CD14-positive monocyte (primary cell): Measurements from ENCODE around the gene C13orf46. TPM values are rescaled to one million over a fixed set of nuclear protein-coding genes. Genes with fewer than 3 reads are reported as not detected.

ENCODE experiments used
- DNase-seq, 3 donors: peaks; one replicate each; pipeline ENCODE4 v3.0.0-alpha.2; 2011 to 2022
- H2AFZ ChIP-seq: 2 replicates; pipeline ENCODE4 v1.6.0; 2012; ENCODE audit warnings: mild to moderate bottlenecking, low read depth, low read length, inconsistent platforms; ENCODE audit not compliant: insufficient read depth, poor library complexity, severe bottlenecking
- H3K27ac ChIP-seq, 2 donors: 1 replicate in 1 of 2; 2 replicates in 1 of 2; pipeline ENCODE4 v1.5.1; 2012 to 2013; ENCODE audit warnings: low read length in 2 of 2, control low read depth in 1 of 2, inconsistent platforms in 1 of 2, low read depth in 1 of 2, mild to moderate bottlenecking in 1 of 2
- H3K27me3 ChIP-seq, 2 donors: one replicate each; pipeline versions ENCODE4 v1.6.0 to v1.6.1; 2011 to 2013; ENCODE audit warnings: low read length in 2 of 2; ENCODE audit not compliant: control insufficient read depth in 2 of 2, insufficient read depth in 2 of 2
- H3K36me3 ChIP-seq, 2 donors: replicated peaks in 1 of 2; 1 replicate in 1 of 2; 2 replicates in 1 of 2; pipeline versions ENCODE4 v1.5.1 to v1.6.1; 2012 to 2013; ENCODE audit warnings: low read length in 2 of 2, control low read depth in 1 of 2, inconsistent platforms in 1 of 2, mild to moderate bottlenecking in 1 of 2; ENCODE audit not compliant: insufficient read depth in 2 of 2, control insufficient read depth in 1 of 2
- H3K4me1 ChIP-seq, 2 donors: 1 replicate in 1 of 2; 2 replicates in 1 of 2; pipeline versions ENCODE4 v1.5.1 to v1.6.1; 2012 to 2013; ENCODE audit warnings: low read length in 2 of 2, control low read depth in 1 of 2, inconsistent platforms in 1 of 2, mild to moderate bottlenecking in 1 of 2, moderate library complexity in 1 of 2; ENCODE audit not compliant: insufficient read depth in 2 of 2, control insufficient read depth in 1 of 2
- H3K4me2 ChIP-seq: replicated peaks from 2 replicates; pipeline ENCODE3; 2012; ENCODE audit warnings: low read length, moderate library complexity, mild to moderate bottlenecking; ENCODE audit not compliant: poor library complexity, severe bottlenecking; ENCODE audit errors: extremely low read depth
- H3K4me3 ChIP-seq, 3 experiments: fragments of 200-600 bp in 1 of 3; sonication (generic) in 1 of 3; replicated peaks in 1 of 3; 1 replicate in 2 of 3; 2 replicates in 1 of 3; pipeline ENCODE4 v1.5.1; 2011 to 2013; ENCODE audit warnings: low read length in 3 of 3, mild to moderate bottlenecking in 3 of 3, control low read depth in 2 of 3, low read depth in 2 of 3, inconsistent platforms in 1 of 3, moderate library complexity in 1 of 3
- H3K79me2 ChIP-seq: 2 replicates; pipeline ENCODE4 v1.6.0; 2012; ENCODE audit warnings: mild to moderate bottlenecking, control low read depth, inconsistent platforms, low read length, moderate library complexity; ENCODE audit not compliant: insufficient read depth
- H3K9ac ChIP-seq: 2 replicates; pipeline ENCODE4 v1.6.0; 2017; ENCODE audit warnings: low read length, mild to moderate bottlenecking; ENCODE audit not compliant: insufficient read depth, poor library complexity, severe bottlenecking
- H3K9me3 ChIP-seq, 2 donors: replicated peaks in 1 of 2; 1 replicate in 1 of 2; 2 replicates in 1 of 2; pipeline versions ENCODE4 v1.5.1 to v1.6.1; 2012 to 2013; ENCODE audit warnings: low read length in 2 of 2, control low read depth in 1 of 2; ENCODE audit not compliant: control insufficient read depth in 1 of 2, insufficient read depth in 1 of 2
- H4K20me1 ChIP-seq: 2 replicates; pipeline ENCODE4 v1.6.0; 2012; ENCODE audit warnings: mild to moderate bottlenecking, low read length, control low read depth, moderate library complexity; ENCODE audit not compliant: insufficient read depth
- H3K27ac Mint-ChIP-seq, 7 donors: one replicate each; pipeline ENCODE4 v1.8.0; 2020; ENCODE audit warnings: mild to moderate bottlenecking in 7 of 7, mixed read lengths in 7 of 7, moderate library complexity in 6 of 7, inconsistent platforms in 2 of 7
- H3K27me3 Mint-ChIP-seq, 3 donors: one replicate each; pipeline ENCODE4 v1.8.0; 2021 to 2022; ENCODE audit warnings: low read depth in 3 of 3, mild to moderate bottlenecking in 3 of 3, mixed read lengths in 3 of 3, moderate library complexity in 3 of 3, inconsistent platforms in 1 of 3
- H3K36me3 Mint-ChIP-seq, 2 donors: one replicate each; pipeline ENCODE4 v1.8.0; 2020; ENCODE audit warnings: mixed read lengths in 2 of 2, inconsistent platforms in 1 of 2, mild to moderate bottlenecking in 1 of 2
- H3K4me1 Mint-ChIP-seq: one replicate; pipeline ENCODE4 v1.8.0; 2020; ENCODE audit warnings: mild to moderate bottlenecking, mixed read lengths
- H3K4me3 Mint-ChIP-seq, 2 donors: one replicate each; pipeline ENCODE4 v1.8.0; 2020; ENCODE audit warnings: mild to moderate bottlenecking in 2 of 2, mixed read lengths in 2 of 2, moderate library complexity in 1 of 2
- H3K9me3 Mint-ChIP-seq, 7 donors: one replicate each; pipeline ENCODE4 v1.8.0; 2020 to 2022; ENCODE audit warnings: mixed read lengths in 7 of 7, mild to moderate bottlenecking in 6 of 7, moderate library complexity in 6 of 7, inconsistent platforms in 2 of 7
- CTCF ChIP-seq: fragments of 200-600 bp; IDR thresholded peaks from one replicate; pipeline ENCODE4 v1.8.0; 2022; ENCODE audit warnings: antibody characterized with exemption, mild to moderate bottlenecking
- WGBS: methylation state at CpG from one replicate; pipeline ENCODE4 v1.1.5; 2013; ENCODE audit warnings: missing lambda C conversion rate; ENCODE audit not compliant: insufficient coverage; 5-methylcytosine and 5-hydroxymethylcytosine counted together
- intact Hi-C, 2 donors: fragments of 100-400 bp; cut with micrococcal nuclease; formaldehyde crosslinking; loops; one replicate each; pipeline versions ENCODE4 v1.15.0 to v1.15.1; 2023
- polyA plus RNA-seq, 3 donors: library from polyadenylated mRNA; depleted of rRNA in 1 of 3; unstranded in 2 of 3; stranded (reverse) in 1 of 3; fragments of 300-500 nt in 2 of 3; fragments of >200 nt in 1 of 3; fragmentation: Illumina TruSeq in 2 of 3; gene quantifications; 1 replicate in 2 of 3; 2 replicates in 1 of 3; pipeline ENCODE4 v1.2.3, GENCODE V29; 2012 to 2021

Gene C13orf46
- polyA plus RNA-seq, 3 donors: 0.05 to 0.35 TPM; not detected in 1

- H2AFZ ChIP-seq: no peak overlapping the region
- H3K9me3 Mint-ChIP-seq: peaks cover 28 to 40% (median 37%) of the 10 kb centered on the region in 7 donors
- H4K20me1 ChIP-seq: no peaks in the 10 kb centered on the region
- 90% methylated on average over 19 of the region's 20 CpGs for WGBS
- no peak for TF ChIP-seq CTCF
- H3K9me3 ChIP-seq: peaks cover 15 to 43% of the 10 kb centered on the region in 2 donors
- H3K36me3 Mint-ChIP-seq: peaks cover 3 to 10% of the 10 kb centered on the region in 2 donors
- no peak for DNase-seq
- H3K4me3 Mint-ChIP-seq: no peak overlapping the region
- peaks cover 2 to 12% (median 4%) of the 10 kb centered on the region in 3 donors for H3K27me3 Mint-ChIP-seq
- intact Hi-C loops: loop anchor here (5.0 to 10.0 kb wide), 3 partner anchors 148 to 273 kb away; no protein-coding TSS in a partner anchor
- H3K4me2 ChIP-seq: no peak overlapping the region
- H3K27me3 ChIP-seq: peaks cover 0 to 2% of the 10 kb centered on the region in 2 donors
- H3K4me1 ChIP-seq: peaks cover 9 to 10% of the 10 kb centered on the region in 2 donors
- H3K9ac ChIP-seq: no peak overlapping the region
- peak overlapping the region in 1 of 7 donors; percentile 74 for H3K27ac Mint-ChIP-seq
- no peaks in the 10 kb centered on the region for H3K79me2 ChIP-seq
- H3K4me3 ChIP-seq: no peak overlapping the region
- no peaks in the 10 kb centered on the region for H3K36me3 ChIP-seq
- no peak overlapping the region for H3K27ac ChIP-seq
- H3K4me1 Mint-ChIP-seq: peaks cover 6% of the 10 kb centered on the region
Measured at GRCh38 chr13:113954046-113954835, 19.6 kb downstream of the C13orf46 start.

GRCh38 chr13:113953561-113953960 lies 20.3 kb downstream of the C13orf46 start:
- WGBS: 93% methylated on average over 16 of the region's 16 CpGs
- H3K27me3 Mint-ChIP-seq: peaks cover 2 to 12% (median 4%) of the 10 kb centered on the region in 3 donors
- TF ChIP-seq CTCF: no peak
- no peak overlapping the region for H3K9ac ChIP-seq
- H3K9me3 ChIP-seq: peaks cover 8 to 36% of the 10 kb centered on the region in 2 donors
- no peak overlapping the region for H2AFZ ChIP-seq
- H3K79me2 ChIP-seq: no peaks in the 10 kb centered on the region
- H3K4me3 Mint-ChIP-seq: no peak overlapping the region
- no peaks in the 10 kb centered on the region for H3K36me3 ChIP-seq
- no peak for DNase-seq
- peaks cover 21 to 34% (median 30%) of the 10 kb centered on the region in 7 donors for H3K9me3 Mint-ChIP-seq
- H3K27ac Mint-ChIP-seq: no peak overlapping the region
- no peaks in the 10 kb centered on the region for H4K20me1 ChIP-seq
- no peak overlapping the region for H3K27ac ChIP-seq
- peaks cover 9 to 10% of the 10 kb centered on the region in 2 donors for H3K4me1 ChIP-seq
- peaks cover 6% of the 10 kb centered on the region for H3K4me1 Mint-ChIP-seq
- intact Hi-C loops: loop anchor here (5.0 to 10.0 kb wide), 3 partner anchors 149 to 274 kb away; no protein-coding TSS in a partner anchor
- H3K27me3 ChIP-seq: peaks cover 0 to 2% of the 10 kb centered on the region in 2 donors
- peaks cover 3 to 10% of the 10 kb centered on the region in 2 donors for H3K36me3 Mint-ChIP-seq
- H3K4me2 ChIP-seq: no peak overlapping the region
- no peak overlapping the region for H3K4me3 ChIP-seq
